Measurements from ENCODE around the gene GFRA1.

GFRA1 gene

GRCh38 chr10:116126239-116126638, 146.8 kb downstream of the GFRA1 start:
- no peak for DNase-seq (ENCODE audit: low read depth in 2 of 2)

DNA sequence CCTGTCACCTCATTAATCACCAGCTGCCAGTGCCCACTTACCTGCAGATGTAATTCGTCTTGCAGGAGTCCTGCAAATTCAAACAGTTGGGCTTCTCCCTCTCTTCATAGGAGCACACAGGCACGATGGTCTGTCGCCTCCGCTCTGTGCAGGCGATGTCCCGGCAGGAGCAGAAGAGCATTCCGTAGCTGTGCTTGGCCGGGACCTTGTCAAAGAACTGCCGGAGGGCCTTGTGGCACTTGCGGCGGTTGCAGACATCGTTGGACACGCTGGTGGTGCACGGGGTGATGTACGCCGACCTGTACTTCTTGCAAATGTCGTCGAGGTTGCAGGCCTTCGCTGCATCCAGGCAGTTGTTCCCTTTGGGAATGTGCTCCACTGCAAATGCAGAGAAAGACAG, 147.8 kb downstream of the GFRA1 start:
- DNase-seq (ENCODE audit: low read depth in 2 of 2), result no peak

- no peak for DNase-seq (ENCODE audit: low read depth in 2 of 2)
Measured at GRCh38 chr10:116124777-116125176, 148.2 kb downstream of the GFRA1 start.

- DNase-seq (ENCODE audit: low read depth in 2 of 2), result no peak
Measured at GRCh38 chr10:116122664-116123063, 150.3 kb downstream of the GFRA1 start.

DNA sequence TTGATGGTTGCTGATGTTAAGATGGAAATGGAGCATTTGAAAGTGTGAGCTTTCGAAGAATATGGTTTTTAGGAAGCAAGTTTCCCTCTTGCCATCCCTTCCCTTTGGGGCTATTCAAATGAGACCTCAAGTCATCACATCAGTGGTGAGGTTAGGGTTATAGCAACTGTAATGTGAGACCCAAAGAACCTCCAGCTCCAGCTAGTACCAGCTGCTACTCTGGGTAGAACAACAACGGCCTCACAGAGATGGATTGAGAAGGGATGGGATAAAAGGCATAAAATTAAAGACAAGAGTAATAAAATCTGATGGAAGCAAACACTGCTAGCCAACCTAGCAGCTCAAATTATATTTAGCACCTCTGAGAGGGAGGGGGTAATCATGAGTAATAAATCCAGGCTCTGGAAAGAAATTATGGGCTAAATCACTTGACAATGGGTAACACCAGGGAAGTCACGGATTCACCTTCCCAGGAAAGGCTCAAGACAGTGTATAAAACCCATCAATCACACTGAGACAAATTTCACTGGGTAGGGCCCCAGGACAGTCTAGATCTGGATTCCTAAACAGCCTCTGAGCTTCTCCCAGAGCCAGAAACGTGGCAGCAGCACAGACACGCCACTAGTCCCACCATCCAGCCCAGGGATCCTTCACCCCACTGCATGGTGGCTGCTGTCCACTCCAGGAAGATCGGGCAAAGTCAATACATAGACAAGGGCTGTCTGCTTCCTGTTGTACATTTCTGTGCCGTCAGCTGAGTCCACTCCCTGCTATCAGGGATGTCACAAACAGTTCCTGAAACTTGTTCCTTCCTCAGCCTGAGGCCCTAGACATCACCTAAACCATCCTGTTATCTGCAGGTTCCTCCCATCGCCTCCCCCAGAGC, 151.1 kb downstream of the GFRA1 start:
- no peak for DNase-seq (ENCODE audit: low read depth in 2 of 2)

GRCh38 chr10:116120688-116121455, 152.1 kb downstream of the GFRA1 start:
- DNase-seq (ENCODE audit: low read depth in 2 of 2), result no peak

DNA sequence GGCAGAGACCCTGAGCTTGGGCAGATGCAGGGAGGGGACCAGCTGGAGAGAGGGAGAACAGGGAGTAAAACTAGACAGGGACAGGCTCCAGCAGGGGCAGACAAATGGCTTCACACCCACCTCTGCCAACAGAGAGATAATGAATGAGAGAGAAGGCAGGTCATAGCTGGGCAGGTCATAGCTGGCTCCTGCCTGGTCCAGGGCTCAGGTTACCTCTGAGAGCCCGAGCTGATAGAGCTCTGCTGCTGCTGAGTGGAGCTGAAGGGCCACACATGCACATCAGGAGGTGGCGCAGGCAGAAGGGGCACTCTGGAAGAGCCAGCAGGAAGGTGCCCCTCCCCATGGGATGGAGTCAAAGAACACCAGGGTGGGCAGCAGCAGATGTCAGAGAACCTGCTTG, 154.2 kb downstream of the GFRA1 start:
- no peak for DNase-seq (ENCODE audit: low read depth in 2 of 2)

DNA sequence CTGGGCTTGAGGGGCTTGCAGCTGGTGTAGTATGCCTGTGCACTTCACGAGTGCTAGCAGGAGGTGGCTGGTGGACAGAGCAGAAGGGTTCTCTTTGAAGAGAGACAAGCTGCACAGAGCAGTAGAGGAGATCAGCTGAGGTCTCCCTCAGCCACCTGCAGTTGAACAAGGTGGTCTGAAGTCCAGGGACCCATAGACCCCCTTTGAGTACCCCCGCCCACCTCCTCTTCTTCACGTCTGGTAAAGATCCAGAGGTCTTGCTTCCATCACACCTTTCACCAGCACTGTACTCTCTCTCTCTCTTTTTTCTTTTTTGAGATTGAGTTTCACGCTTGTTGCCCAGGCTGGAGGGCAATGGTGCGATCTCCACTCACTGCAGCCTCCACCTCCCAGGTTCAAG, 157.2 kb downstream of the GFRA1 start:
- no peak for DNase-seq (ENCODE audit: low read depth in 2 of 2)

DNA sequence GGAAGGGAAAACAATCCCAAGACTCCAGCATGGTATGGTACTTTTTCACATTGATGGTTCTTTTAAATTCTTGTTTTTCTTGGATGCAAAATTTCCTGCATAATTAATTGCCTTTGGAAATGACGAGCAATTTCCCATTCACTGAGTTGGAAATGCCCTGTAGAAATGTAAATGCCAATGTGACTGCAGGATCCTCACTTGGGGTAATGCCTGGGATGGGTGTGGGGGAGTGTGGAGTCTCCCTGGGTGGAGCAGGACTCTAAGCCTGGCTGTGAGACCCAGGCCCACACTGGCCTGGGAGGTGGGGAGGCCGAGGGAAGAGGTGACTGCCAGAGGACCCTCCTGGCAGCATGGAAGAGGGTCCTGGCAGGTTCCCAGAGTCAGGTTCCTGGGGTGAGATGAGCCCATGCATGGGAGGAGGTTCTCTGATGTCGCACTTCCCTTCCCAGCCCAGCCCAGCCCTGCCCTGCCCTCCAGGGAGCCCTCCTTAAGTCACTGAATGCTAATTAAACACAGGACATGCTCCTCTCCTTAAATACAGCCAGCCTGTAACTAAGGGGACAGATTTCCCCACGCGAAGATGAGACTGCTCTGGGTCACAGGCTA, 157.9 kb downstream of the GFRA1 start:
- DNase-seq (ENCODE audit: low read depth in 2 of 2), result no peak

GRCh38 chr10:116113721-116114501, 159.1 kb downstream of the GFRA1 start:
- no peak for DNase-seq (ENCODE audit: low read depth in 2 of 2)

DNA sequence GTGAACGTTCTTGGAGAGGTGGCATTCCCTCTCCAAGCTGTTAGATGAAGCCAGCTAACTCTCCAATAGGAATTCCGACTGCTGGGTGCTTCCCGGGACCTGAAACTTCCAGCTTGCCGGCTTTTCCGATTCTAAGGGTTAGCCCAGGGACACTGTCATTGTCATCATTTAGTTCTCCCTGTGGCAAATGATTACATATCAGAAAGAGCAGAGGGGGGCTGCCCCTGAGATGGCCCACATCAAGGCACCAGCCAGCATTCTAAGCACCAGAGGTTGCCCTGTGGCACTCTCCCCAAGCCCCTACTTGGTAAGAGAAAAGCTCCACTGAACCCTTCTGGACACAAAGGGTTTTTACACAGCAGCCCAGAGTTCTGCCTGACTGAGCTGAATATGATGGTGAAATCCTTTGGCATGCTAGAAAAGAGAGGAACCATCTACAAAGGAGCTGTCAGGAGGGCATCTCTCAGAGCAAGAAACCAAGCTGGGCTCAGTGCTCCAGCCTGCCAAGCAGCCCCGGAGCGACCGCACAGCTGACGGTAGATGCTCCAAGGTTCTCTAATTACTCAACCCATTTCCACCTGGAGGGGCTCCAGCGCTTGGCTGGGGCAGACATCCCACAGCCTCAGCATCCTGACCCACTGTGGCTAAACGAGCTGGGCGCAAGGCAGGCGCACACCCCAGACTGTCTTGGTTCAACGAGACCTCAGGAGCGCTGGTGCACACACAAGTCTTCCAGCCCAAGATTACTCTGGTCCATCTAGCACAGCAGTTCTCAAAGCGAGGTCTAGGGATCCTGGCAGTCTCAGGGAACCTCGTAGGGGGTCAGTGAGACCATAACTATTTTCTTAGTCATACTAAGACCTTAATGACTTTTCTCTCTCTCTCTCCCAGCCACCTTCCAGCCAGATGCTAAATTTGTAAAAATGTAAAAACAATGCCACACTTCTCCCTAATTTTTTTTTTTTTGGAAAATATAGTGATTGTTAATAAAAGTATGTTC, 160.5 kb downstream of the GFRA1 start:
- DNase-seq (ENCODE audit: low read depth in 2 of 2), result no peak

DNA sequence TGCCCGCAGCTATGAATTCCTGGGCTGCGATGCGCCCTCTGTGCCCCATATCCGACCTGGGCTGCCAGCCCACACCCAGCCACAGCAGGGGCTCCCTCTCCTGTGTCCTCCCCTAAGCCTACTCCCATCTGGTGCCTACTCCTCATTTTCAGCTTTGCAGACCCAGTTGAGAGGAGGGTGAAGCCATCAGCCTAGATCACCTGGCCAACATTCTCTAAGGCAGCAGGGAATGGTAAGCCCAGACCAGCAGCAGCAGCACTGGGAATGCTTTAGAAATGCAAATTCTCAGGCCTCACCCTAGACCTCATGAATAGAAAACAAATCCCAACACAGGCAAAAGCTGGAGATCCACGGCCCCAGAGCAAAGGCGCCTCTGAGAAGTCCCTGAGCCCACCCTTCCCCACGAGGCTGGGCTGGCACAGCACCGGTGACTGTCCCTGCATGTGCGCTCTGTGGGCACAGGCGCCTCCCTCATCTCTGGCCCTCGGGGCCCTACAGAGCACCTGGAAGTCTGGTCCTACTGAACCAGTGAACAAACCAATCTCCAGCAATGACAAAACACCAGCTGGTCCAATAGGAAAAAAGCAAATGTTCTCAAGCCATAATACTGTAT, 161.4 kb downstream of the GFRA1 start:
- no peak for DNase-seq (ENCODE audit: low read depth in 2 of 2)

GRCh38 chr10:116110736-116111135, 162.3 kb downstream of the GFRA1 start:
- no peak for DNase-seq (ENCODE audit: low read depth in 2 of 2)

DNA sequence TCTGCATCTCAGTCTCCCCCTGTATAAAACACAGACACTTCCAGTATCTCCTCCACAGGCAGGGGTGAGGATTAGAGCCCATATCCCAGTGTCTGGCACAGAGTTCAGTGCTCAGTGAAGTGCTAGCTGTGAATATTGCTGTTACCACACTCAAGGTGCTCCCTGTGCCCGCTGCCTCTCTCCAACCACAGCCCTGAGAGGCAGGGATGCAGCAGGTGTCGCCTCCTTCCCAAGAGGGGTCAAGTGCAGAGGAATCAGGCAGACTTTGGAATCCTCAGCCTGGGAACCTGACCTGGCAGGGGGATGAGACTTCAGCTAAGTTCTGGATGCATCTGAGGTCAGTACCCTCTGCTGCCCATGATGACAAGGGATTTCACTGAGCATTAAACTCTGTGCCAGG, 163.1 kb downstream of the GFRA1 start:
- no peak for DNase-seq (ENCODE audit: low read depth in 2 of 2)

DNA sequence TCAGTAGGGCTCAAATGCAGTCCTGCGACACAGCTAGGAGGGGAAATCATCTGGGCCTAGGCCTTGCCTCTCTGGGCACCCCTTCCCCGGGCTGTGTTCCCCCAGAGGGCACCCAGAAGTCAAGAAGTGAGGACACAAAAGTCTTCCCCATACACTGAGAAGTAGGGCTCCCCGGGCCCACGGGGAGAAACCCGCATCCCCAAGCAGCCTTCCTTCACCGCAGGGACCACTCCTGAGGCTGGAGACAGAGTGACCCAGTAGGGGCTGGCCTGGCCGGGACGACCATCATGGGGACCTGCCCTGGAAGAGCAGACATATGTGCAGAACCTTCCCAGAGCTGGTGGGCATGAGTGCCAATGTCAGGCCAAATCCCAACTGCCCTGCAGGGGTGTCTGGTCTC, 163.5 kb downstream of the GFRA1 start:
- DNase-seq (ENCODE audit: low read depth in 2 of 2), result no peak

DNA sequence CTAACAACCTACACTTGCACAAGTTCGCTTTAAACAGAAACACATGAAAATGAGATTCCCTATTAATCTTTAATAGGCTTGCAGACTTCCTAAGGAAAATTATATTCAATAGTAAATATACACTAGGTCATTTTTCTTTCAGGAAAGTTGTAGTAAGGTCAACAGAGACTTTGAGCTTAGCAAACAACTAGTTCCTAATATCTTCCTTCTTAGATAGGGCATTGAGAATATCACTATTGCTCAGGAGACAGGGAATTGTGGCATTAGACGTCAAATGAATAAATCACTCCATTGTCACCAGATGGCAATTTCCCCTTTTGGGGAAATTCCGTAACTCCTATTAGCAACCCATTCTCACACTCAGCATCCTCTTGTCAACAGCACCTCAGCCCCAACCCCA, 164.9 kb downstream of the GFRA1 start:
- no peak for DNase-seq (ENCODE audit: low read depth in 2 of 2)

DNA sequence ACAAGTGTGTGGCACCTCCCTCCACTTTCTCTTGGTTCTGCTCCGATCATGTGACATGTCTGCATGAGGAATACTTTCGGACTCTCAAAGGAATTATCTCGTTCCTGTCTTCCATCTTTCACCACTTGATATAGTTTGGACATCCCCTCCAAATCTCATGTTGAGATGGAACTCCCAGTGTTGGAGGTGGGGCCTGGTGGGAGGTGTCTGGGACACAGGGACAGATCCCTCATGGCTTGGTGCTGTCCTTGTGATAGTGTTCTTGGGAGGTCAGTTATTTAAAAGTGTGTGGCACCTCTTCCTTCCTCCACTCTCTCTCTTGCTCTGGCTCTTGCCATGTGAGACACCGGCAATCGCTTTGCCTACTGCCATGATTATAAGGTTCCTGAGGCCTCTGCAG, 166.4 kb downstream of the GFRA1 start:
- no peak for DNase-seq (ENCODE audit: low read depth in 2 of 2)

GRCh38 chr10:116105264-116105663, 167.7 kb downstream of the GFRA1 start:
- no peak for DNase-seq (ENCODE audit: low read depth in 2 of 2)

- no peak for DNase-seq (ENCODE audit: low read depth in 2 of 2)
Measured at GRCh38 chr10:116104210-116104932, 168.6 kb downstream of the GFRA1 start.

DNA sequence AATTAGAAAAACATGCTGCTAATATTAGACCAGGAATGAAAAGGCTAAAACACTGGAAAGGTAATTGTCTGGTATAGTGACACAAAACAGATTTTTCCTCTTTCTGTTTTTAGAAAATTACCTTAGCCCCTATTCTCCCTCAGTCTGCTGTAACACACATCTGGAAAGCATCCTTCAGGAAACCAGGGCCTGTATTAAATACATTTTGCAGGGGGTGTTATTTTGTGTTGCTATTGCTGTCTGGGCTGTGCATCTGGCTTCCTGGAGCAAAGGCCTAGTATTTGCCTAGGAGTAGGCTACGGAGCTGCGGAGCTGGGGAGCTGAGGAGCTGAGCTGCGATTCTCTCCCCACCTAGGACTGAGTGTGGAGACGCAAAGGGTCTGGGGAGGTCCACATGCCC, 169.3 kb downstream of the GFRA1 start:
- DNase-seq (ENCODE audit: low read depth in 2 of 2), result no peak
